DLD1 (cell line): ENCODE measurements around the gene SLC26A3.
"Not testable (repeated sequence)": the region's sequence is repeated elsewhere in the genome, so short reads cannot be mapped to it uniquely, and the experiment has no call there.

Source experiments
- in situ Hi-C: cut with HindIII; loops from 2 replicates; pipeline ENCODE4 v1.10.0; 2017; ENCODE audit warnings: low sequenced_read_pairs

The SLC26A3 gene

DNA sequence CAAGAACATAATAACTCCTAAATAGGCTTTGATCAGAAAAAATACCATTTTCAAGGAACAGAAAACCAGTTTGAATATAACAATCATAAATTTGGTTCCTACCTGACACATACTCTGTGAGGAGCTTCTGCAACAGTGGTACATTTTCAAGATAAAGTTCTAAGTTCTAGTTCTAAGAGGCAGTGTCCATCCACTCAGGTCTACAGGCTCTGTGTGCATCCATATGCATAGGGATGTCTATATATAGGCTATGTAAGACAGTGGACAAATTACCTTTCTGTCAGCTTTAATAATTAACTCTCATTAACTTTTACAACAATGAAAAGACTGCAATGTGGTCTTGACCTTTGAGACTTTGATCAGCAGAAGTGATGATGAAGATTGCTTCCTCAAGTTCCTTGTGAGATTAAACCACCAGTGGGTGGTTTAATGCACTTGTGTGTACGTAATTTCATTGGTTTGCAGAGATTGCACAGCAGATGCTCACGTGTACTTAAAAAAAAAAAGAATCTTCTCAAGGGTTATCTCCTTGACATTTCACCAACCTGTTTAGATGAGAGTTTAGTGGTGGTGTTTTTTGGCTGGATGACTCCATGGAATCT is at the start of gene SLC26A3:
Gene SLC26A3, minus strand, starts transcription at position 215 of the 602 bp plus-strand sequence. CDS start 8,714 bp downstream, outside the sequence.
- in situ Hi-C loops: no loop called here

GRCh38 chr7:107850643-107851042 is 47.6 kb upstream of the SLC26A3 start:
- in situ Hi-C loops: no loop called here

DNA sequence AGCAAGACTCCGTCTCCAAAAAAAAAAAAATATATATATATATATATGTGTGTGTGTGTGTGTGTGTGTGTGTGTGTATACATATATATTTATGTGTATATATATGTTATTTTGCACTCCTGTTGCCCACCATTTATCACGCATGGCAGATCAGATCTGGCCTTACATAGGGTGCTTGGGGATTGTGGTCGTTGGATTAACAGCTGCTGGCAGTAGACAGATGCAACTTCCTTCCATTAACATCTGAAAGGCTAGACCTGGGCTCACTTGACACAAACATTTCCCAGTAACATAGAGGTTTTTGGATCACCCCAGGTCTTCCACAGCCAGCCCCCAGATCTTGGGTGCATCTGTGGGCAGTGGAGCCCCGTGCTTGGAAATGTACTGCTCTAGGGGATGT is 47.2 kb upstream of the SLC26A3 start:
- in situ Hi-C loops: no loop called here

DNA sequence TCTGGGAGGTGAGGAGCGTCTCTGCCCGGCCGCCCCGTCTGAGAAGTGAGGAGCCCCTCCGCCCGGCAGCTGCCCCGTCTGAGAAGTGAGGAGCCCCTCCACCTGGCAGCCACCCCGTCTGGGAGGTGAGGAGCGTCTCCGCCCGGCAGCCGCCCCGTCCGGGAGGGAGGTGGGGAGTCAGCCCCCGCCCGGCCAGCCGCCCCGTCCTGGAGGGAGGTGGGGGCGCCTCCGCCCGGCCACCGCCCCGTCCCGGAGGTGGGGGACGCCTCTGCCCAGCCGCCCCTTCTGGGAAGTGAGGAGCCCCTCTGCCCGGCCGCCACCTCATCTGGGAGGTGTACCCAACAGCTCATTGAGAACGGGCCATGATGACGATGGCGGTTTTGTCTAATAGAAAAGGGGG is 45.2 kb upstream of the SLC26A3 start:
- in situ Hi-C loops: not testable (repeated sequence)

GRCh38 chr7:107847836-107848175 is 44.8 kb upstream of the SLC26A3 start:
- in situ Hi-C loops: not testable (repeated sequence)

DNA sequence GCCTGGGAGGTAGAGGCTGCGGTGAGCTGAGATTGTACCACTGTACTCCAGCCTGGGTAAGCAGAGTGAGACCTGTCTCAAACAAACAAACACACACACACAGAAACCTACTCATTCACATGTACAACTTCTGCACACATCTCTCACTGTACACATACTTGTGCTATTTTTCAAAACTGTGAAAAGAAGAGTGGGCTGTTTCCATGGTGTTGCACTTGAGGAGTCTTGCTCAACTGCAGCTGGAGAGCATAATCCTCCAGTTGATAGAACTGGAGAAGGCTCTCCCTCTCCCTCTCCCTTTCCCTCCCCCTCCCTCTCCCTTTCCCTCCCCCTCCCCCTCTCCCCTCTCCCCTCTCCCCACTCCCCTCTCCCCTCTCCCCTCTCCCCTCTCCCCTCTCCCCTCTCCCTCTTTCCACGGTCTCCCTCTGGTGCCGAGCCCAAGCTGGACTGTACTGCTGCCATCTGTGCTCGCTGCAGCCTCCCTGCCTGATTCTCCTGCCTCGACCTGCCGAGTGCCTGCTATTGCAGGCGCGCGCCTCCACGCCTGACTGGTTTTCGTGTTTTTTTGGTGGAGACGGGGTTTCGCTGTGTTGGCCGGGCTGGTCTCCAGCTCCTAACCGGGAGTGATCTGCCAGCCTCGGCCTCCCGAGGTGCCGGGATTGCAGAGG is 44.3 kb upstream of the SLC26A3 start:
- in situ Hi-C loops: no loop called here

DNA sequence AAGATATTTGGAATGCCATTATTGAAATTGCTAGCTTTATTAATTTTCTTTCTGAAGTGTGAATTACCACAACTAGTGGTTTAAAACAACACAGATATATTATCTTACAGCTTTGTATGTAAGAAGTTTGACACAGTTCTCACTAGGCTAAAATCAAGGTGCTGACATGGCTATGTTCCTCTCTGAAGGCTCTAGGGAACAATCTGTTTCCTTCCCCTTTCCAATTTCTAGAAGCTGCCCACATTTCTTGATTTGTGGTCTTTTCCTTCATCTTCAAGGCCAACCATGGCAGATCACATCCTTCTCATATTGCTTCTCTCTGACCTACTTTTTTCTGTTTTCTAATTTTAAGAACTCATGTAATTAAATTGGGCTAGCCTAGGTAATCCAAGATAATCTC is 43.3 kb upstream of the SLC26A3 start:
- in situ Hi-C loops: no loop called here

- in situ Hi-C loops: no loop called here
Measured at GRCh38 chr7:107843184-107843583, 40.2 kb upstream of the SLC26A3 start.

DNA sequence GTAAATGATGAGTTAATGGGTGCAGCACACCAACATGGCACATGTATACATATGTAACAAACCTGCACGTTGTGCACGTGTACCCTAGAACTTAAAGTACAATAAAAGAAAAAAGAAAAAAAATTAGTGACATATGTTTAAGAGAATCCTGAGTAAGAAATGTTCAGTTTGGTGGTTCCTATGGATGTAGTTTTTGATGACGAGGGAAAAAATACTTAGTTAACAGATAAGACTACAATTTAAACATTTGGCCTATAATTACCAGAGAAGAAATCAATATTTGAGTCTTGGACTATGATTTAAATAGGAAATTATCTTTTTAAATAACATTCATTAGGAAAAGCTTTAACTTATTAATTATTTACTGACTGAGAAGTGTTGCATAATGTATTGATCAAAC is 39.2 kb upstream of the SLC26A3 start:
- in situ Hi-C loops: no loop called here

DNA sequence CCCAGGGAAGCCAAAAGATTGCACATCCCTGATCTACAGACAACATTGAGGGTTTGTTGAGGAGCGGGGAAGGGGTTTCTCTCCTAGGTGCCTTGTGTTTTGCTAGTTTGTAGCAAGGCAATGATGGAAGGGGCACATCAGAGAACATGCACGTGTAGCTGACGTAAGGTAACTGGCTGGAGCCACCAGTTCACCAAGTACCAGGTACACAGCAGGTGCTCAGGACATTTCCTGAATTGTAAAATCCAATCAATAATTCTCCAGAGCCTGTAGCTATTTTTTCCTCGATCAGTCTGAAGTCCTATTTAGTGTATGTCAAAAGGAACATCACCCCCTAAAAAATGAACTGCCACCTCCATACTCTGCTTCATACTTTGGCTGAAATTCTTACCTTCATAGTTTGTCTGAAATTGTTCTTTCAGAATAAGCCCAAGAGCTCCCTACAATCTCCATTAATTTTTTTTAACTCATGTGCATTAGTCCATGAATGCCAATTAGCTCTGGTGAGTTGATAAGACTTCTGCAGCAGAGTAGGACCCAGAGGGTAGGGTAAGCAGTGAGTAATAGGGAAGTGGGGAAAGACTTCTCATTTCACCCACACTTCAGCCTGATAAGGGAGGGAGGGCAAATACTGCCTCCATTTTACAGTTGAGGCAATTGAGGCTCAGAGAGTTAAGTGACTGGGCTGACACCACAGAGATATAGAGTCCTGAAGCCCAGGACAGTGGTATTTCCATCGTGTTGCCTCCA is 36.0 kb upstream of the SLC26A3 start:
- in situ Hi-C loops: no loop called here

- in situ Hi-C loops: no loop called here
Measured at GRCh38 chr7:107838024-107838601, 35.1 kb upstream of the SLC26A3 start.

DNA sequence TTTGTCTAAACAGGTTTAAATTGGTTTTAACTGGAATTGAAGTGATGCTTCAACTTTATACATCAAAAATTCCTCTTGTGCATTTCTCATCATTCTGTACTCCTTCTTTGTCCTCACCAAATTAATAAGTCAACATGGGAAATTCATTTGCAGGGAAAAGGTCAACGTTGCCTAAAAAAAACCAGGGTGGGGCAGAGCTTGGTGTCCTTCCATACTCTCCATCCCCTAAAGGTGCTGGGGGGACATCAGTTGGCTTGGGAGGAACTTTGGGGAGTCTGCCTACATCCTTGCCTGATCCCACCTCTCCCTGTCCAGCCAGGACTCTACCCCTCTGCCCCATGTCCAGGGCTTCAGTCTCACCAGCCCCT is 34.1 kb upstream of the SLC26A3 start:
- in situ Hi-C loops: no loop called here

DNA sequence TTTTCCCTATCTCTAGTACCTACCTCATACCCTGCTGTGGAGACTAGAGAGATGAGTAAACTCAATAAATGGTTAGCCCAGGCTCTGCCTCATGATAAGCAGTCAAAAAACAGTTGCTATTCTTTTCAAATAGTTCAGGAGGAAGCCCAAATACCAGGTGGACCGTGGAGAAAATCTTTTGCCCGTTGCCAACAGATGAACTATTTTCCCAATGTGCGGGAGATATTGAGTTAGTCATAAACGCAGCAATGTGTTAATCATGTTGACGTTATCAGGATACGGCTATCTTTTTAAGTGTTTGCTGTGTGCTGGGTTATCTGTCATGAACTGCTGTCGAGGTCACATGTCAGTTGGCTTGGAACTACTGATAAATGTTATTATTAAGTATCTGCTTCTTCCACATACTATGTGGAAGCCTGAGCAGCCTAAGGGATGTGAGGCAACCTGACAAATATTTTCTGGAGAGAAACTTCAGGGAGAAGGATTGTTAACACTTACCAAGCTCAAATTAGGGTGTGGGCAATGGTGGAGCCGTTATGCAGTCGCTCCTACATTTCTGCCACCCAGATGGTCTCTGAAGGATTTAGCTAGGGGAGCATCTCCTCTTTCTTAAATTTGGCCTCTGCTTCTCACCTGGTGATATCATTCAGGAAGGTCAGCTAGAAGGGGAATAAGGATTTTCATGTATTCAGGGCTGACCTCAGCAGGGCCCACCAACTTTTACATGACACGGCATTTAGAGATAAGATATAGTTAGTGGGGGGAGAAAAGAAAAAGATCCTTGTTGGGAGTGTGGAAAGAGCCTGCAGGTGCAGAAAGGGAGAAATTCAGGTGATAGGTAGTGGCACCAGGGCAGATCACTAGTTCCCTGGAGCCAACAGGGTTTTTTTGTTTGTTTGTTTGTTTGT is 33.5 kb upstream of the SLC26A3 start:
- in situ Hi-C loops: no loop called here

GRCh38 chr7:107834401-107834800 is 31.4 kb upstream of the SLC26A3 start:
- in situ Hi-C loops: no loop called here

- in situ Hi-C loops: no loop called here
Measured at GRCh38 chr7:107833684-107834106, 30.7 kb upstream of the SLC26A3 start.

DNA sequence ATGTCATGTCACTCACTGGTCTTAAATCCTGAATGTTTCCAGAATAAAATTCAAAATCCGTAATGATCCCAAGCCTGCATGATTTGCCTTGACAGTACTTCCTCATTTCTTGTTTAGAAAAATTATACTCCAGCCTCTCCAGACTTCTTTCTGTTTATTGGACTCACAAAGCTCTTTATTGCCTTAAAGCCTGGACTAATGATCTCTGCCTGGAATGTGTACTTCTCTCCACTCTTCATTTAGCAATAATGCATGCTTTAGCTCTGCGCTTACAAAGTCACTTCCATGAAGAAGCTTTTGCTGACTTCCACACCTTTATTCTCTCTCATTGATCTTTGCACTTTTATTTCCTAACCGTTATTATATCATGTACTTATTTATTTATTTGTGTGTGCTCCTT is 27.4 kb upstream of the SLC26A3 start:
- in situ Hi-C loops: no loop called here

DNA sequence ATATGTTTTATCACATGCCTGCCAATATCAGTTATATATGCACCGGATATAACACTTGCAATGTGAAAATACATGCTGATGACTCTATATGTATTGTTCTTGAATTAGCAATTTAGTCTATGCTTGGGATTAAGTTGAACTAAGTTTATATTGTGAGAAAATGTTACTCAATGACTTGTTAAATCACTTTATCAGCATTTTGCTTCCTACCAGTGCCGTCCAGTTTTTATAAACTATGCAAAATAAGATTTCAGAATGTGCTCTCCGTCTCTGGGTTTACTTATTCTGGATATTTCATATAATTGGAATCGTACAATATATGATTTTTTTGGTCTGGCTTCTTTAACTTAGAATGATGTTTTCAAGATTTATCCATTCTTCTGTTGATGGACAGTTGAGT is 25.5 kb upstream of the SLC26A3 start:
- in situ Hi-C loops: no loop called here

- in situ Hi-C loops: no loop called here
Measured at GRCh38 chr7:107827501-107827900, 24.5 kb upstream of the SLC26A3 start.

GRCh38 chr7:107826451-107826850 is 23.4 kb upstream of the SLC26A3 start:
- in situ Hi-C loops: no loop called here

DNA sequence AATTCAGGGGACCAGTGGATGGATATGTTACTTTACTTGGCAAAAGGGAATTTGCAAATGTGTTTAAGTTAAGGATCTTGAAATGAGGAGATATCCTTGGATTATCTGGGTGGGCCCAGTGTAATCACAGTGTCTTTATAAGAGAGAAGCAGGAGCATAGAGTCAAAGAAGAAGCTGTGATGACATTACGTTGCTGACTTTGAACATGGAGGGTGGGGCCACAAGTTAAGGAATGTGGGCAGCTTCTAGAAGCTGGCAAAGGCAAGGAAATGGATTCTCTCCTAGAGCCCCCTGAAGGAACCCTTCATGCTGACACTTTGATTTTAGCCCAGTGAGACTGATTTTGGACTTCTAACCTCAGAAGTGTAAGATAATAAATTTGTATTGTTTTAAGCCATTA is 21.8 kb upstream of the SLC26A3 start:
- in situ Hi-C loops: no loop called here

- in situ Hi-C loops: no loop called here
Measured at GRCh38 chr7:107818622-107819021, 15.6 kb upstream of the SLC26A3 start.
